Jurkat, Clone E6-1 (cell line): Measurements from ENCODE around the gene NSUN7.
"Not testable (repeated sequence)": the region's sequence is repeated elsewhere in the genome, so short reads cannot be mapped to it uniquely, and the experiment has no call there.

Experiments used
- DNase-seq: peaks from one replicate; pipeline ENCODE4 v3.0.0-alpha.2; 2011; ENCODE audit warnings: low read depth, low spot score
- H3K4me3 ChIP-seq: 2 replicates; pipeline ENCODE4 v1.5.1; 2011; ENCODE audit warnings: mild to moderate bottlenecking, low read length, control low read depth, moderate library complexity

The NSUN7 gene

GRCh38 chr4:40800064-40800463 is 50.3 kb downstream of the NSUN7 start:
- no peak for DNase-seq
- no peak overlapping the region for H3K4me3 ChIP-seq

- H3K4me3 ChIP-seq, result no peak overlapping the region
- no peak for DNase-seq
These were observed 54.8 kb downstream of the NSUN7 start for GRCh38 chr4:40804598-40804997.

GRCh38 chr4:40808926-40809457 is 59.2 kb downstream of the NSUN7 start:
- no peak for DNase-seq
- H3K4me3 ChIP-seq, result no peak overlapping the region

- H3K4me3 ChIP-seq, result no peak overlapping the region
- DNase-seq, result no peak
These were observed 62.2 kb downstream of the NSUN7 start for GRCh38 chr4:40811956-40812355.

GRCh38 chr4:40812386-40812785 is 62.6 kb downstream of the NSUN7 start:
- no peak for DNase-seq
- H3K4me3 ChIP-seq, result no peak overlapping the region

- DNase-seq, result no peak
These were observed 63.1 kb downstream of the NSUN7 start for GRCh38 chr4:40812856-40813255.

GRCh38 chr4:40817157-40817556 is 67.4 kb downstream of the NSUN7 start:
- not testable (repeated sequence) for H3K4me3 ChIP-seq, DNase-seq

More at GRCh38 chr4:40812856-40813255, 63.1 kb downstream of the NSUN7 start:
- H3K4me3 ChIP-seq, result no peak overlapping the region

GRCh38 chr4:40820101-40820500 is 70.3 kb downstream of the NSUN7 start:
- no peak for DNase-seq
- no peak overlapping the region for H3K4me3 ChIP-seq

- DNase-seq, result no peak
These were observed 72.8 kb downstream of the NSUN7 start for GRCh38 chr4:40822420-40823166.

GRCh38 chr4:40825014-40825838 is 75.5 kb downstream of the NSUN7 start:
- no peak for DNase-seq
- H3K4me3 ChIP-seq, result no peak overlapping the region

More at GRCh38 chr4:40822420-40823166, 72.8 kb downstream of the NSUN7 start:
- H3K4me3 ChIP-seq, result no peak overlapping the region

GRCh38 chr4:40826821-40827220 is 77.1 kb downstream of the NSUN7 start:
- no peak overlapping the region for H3K4me3 ChIP-seq

GRCh38 chr4:40827758-40828157 is 78.0 kb downstream of the NSUN7 start:
- H3K4me3 ChIP-seq, result no peak overlapping the region
- no peak for DNase-seq

More at GRCh38 chr4:40826821-40827220, 77.1 kb downstream of the NSUN7 start:
- no peak for DNase-seq

GRCh38 chr4:40828661-40829060 is 78.9 kb downstream of the NSUN7 start:
- H3K4me3 ChIP-seq, result no peak overlapping the region
- DNase-seq, result no peak

- no peak for DNase-seq
- no peak overlapping the region for H3K4me3 ChIP-seq
These were observed 79.8 kb downstream of the NSUN7 start for GRCh38 chr4:40829586-40829985.

GRCh38 chr4:40831146-40831907 is 81.6 kb downstream of the NSUN7 start:
- DNase-seq, result no peak
- H3K4me3 ChIP-seq, result no peak overlapping the region

- no peak for DNase-seq
- H3K4me3 ChIP-seq, result no peak overlapping the region
These were observed 82.4 kb downstream of the NSUN7 start for GRCh38 chr4:40832175-40832574.

- no peak overlapping the region for H3K4me3 ChIP-seq
- no peak for DNase-seq
These were observed 83.5 kb downstream of the NSUN7 start for GRCh38 chr4:40833212-40833611.

GRCh38 chr4:40837094-40837870 is 87.5 kb downstream of the NSUN7 start:
- H3K4me3 ChIP-seq, result no peak overlapping the region
- DNase-seq, result no peak

- no peak for DNase-seq
- H3K4me3 ChIP-seq, result no peak overlapping the region
These were observed 89.0 kb downstream of the NSUN7 start for GRCh38 chr4:40838742-40839141.
